HG03066 (cell line): Measurements from ENCODE around the gene ARRDC4.

ENCODE experiments used
- ATAC-seq: cut with Tn5 transposase; IDR thresholded peaks from one replicate; pipeline ENCODE4 v1.9.1; 2021; ENCODE audit warnings: low read depth; ENCODE audit not compliant: unreplicated experiment

ARRDC4 gene

DNA sequence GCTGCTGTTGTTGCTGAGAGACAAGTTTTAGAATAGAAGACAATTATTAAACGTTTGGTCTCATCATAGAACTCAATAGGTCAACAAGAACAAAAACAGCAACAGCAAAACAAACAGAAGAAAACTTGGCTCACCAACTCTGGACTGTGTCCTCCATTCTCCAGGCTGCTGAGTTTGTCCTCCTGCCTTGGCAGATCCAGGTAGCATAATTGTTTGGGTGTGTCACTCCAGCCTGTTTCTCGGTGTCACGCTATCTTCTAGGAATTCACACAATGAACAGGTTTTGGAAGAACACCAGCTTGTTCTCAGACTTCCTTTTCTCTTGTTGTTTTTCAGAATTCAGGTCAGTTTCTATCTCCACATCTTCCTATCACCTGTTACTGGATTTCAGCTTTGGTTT, 34.7 kb downstream of the ARRDC4 start:
- no peak for ATAC-seq

DNA sequence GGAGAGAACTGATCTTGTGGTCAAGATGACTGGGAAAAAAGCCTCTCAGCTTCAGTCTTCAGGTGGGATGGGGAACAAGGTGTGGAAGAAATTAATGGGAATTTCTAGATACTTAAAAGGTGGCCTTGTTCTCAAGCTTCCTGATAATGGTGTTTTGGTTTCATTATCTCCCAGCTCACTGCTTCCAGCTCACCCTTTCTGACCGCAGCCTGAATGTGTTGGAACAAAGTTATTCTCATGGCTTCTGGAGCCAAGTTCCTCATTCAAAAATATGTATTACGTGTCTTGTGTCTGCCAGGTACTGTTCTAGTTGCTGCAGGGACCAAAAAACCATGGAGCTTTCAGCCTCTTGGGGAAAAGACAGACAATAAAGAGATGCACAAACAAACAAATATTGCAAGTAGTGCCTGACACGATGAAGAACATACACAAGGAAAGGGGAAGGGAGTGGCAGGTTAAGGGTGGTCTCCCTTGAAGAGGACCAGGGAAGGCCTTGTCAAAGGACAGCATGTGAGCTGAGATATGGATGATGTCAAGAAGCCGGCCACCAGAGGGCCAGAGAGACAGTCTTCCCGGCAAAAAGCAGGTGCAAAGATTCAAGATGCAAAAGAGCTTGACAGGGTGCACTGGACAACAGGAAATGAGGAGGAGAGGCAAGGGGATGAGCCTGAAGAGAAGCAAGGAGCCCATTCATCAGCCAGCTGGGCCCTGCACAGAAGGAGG, 35.5 kb downstream of the ARRDC4 start:
- no peak for ATAC-seq

GRCh38 chr15:97998307-97999071, 38.0 kb downstream of the ARRDC4 start:
- ATAC-seq: no peak

- ATAC-seq: no peak
These were observed 40.0 kb downstream of the ARRDC4 start for GRCh38 chr15:98000249-98001203.

- no peak for ATAC-seq
These were observed 41.2 kb downstream of the ARRDC4 start for GRCh38 chr15:98001663-98002194.

GRCh38 chr15:98002419-98002818, 41.9 kb downstream of the ARRDC4 start:
- no peak for ATAC-seq

GRCh38 chr15:98002866-98003265, 42.4 kb downstream of the ARRDC4 start:
- no peak for ATAC-seq

DNA sequence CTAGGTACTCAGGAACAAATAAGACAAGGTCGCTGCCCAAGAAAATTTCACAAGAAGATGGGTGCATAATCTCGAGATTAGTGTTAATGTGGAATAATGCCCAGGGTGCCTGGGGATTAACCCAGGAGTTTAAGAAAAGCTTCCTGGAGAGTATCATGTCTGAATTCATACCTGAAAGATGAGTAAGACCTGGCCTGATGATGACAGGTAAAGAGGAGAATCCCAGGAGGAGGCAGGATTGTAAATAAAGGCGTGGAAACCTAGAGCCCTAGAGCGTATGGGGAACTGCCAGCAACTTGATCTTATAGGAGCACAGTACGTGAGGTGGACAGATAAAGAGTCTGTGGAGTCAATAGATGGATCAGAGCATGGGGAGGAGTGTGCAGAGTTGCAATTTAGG, 43.0 kb downstream of the ARRDC4 start:
- no peak for ATAC-seq

DNA sequence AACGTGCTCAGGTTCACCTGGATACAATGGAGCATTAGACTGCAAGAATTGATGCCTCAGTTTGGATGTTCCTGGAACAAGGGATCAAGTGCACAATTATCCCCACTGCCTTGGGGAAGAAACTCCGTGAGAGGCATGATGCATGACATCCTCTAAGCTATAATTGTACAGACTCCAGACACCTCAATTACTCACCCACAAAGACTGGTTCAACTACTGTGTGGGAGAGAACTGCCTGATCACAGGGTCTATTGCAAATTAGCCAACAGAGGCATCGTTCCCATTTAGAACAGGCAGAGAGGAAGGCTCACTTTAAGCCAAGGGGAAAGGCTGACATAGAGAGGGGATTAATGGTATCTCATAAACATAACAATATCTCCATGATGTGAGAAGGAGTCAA, 43.5 kb downstream of the ARRDC4 start:
- ATAC-seq: no peak

DNA sequence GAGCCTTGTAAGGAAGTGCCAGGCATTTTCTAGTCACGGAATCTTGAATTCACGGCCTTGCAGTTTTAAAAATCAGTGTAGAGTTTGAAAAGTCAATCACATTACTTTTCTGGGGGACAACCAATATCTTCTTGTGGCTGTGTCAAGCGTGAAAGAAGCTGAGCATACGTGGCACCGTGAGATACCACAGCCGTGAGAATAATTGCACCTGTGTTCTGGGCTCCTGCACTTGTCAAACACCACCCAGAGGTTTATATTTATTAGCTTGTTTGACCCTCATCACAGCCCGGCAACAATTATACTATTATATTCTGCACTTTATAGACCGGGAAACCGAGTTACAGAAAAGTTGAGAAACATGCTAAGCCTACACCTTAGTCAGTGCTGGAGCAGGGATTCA, 45.2 kb downstream of the ARRDC4 start:
- no peak for ATAC-seq

DNA sequence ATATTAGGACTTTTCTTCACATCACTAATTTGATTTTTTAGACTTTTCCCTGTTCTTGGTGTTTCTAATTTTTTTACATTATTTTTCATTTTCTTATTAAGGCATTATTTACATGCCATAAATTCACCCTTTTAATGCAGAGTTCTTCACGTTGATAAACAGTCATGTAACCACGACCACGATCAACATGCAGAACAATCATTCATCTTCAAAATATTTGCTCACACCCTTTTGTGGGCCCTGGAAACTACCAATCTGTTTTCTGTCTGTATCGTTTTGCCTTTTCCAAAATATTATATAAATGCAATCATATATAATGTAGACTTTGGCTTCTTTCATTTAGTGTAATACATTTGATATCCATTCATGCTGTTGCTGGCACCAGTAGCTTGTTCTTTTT, 48.7 kb downstream of the ARRDC4 start:
- ATAC-seq: no peak

DNA sequence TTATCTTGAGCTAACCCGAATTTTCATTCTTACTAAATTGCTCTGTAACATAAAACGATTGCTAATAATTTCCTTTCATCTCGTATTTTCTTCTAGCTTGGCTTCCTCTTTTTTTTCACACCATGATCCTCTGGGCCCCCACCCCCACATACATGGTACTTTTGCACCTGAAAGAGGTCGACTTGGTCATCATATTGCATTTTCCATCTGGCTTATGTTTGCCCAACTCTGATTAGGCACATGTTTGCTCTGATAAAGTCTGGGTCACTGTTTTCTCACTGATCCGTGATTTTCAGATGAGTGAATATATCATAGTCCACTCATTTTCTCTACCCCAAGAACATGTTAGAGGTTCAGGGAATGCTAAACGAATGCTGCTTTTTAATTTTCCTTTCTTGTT, 49.5 kb downstream of the ARRDC4 start:
- no peak for ATAC-seq

DNA sequence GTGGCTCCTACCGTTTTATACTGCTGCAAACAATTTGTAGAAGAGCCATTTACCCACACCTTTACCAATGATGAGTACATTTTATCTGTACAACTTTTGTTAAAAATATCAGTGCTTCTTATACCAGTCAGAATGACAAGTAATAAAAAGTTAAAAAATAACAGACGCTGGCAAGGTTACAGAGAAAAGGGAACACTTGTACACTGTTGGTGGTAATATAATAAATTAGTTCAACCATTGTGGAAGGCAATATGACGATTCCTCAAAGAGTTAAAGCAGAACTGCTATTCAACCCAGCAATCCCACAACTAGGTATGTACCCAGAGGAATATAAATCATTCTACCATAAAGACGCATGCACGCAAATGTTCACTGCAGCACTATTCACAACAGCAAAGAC, 51.9 kb downstream of the ARRDC4 start:
- ATAC-seq: no peak

- ATAC-seq: no peak
These were observed 53.1 kb downstream of the ARRDC4 start for GRCh38 chr15:98013631-98014030.

- ATAC-seq: no peak
These were observed 56.9 kb downstream of the ARRDC4 start for GRCh38 chr15:98017150-98017964.

DNA sequence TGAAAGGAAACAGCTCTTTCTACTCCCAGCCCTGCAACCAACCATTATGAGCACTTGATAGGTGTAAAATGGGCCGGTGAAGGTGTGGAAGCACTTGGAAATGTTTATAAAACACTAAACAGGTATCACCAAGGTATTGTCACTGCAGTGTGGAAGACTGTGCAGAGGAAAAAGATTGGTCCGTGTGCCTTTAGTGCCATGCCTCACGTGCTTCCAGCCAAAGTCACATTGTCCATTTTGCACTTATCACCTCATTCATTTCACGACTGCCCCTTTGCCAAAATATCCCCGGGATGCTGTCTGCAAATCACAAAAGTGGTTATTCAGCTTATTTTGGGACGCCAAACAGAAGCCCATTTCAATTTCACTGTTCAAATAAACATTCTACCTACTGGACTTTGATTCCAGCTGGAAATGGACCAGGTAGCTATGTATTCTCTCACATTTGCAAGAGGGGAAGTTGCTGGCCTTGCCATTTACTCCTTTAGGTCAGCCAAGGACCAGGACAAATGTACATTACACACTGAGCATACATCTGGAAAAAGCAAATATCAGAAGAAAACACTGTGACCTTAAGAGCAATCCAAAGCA, 58.4 kb downstream of the ARRDC4 start:
- ATAC-seq: no peak
